HG03175 (cell line): Measurements from ENCODE around the gene LRRC8B.
A peak's percentile ranks its signal among the peaks of the same experiment; 100 is the strongest.

Source experiments
- ATAC-seq: cut with Tn5 transposase; IDR thresholded peaks from one replicate; pipeline ENCODE4 v1.9.1; 2021; ENCODE audit warnings: mild to moderate bottlenecking, moderate library complexity; ENCODE audit not compliant: unreplicated experiment

The LRRC8B gene

DNA sequence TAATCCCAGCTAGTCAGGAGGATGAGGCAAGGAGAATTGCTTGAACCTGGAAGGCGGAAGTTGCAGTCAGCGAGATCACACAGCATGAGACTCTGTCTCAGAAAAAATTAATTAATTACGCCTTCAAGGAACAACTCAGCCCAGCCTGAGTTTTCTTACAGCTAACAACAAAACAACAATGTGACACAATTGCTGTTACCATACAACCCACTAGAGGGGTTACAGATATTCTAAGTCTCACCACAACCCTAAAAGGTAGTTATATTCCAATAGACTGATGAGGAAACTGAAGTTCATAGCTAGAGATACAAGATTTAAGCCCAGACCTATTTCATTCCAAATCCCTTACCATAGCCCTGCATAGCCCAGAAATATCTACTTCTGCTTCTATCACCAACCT lies 105.4 kb downstream of the LRRC8B start:
- no peak for ATAC-seq

DNA sequence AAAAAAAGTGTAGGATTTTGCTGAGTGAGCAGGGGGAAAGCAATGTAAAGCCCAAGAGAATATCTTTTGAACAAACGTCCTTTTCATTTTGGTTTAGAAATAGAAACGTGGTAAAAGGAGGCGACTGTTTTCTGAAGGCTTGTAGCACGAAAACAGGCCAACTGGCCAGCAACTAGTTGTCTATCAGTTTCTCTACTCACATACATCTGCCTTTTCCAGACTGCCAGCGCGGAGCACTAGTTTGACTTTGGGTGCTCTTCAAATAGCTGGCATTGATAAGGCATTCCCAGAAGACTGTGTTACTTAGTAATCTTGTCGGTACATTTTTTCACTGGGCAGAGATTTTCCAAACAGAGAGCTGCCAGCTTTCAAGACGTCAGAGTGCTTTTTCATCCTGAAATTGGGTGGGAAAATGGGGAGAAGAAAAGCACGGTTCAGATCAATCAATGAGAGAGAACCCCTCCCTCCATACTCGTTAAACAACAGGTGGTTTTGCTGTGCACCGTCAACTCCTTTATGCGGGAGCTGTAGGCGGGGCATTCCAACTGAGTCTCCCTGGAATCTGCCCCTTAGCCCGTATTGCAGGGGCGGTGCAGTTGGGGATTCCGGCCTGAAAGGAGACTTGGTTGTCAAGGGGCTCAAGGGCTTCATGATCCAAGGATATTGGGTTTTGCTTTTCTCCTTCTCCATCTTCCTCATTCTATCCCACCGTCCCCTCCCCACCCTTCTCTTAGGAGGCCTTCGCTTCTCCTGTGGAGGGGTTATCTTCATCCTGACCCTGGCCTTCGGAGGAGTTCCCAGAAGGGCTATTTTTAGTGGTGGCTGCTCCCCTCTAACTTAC lies 107.4 kb downstream of the LRRC8B start:
- no peak for ATAC-seq

DNA sequence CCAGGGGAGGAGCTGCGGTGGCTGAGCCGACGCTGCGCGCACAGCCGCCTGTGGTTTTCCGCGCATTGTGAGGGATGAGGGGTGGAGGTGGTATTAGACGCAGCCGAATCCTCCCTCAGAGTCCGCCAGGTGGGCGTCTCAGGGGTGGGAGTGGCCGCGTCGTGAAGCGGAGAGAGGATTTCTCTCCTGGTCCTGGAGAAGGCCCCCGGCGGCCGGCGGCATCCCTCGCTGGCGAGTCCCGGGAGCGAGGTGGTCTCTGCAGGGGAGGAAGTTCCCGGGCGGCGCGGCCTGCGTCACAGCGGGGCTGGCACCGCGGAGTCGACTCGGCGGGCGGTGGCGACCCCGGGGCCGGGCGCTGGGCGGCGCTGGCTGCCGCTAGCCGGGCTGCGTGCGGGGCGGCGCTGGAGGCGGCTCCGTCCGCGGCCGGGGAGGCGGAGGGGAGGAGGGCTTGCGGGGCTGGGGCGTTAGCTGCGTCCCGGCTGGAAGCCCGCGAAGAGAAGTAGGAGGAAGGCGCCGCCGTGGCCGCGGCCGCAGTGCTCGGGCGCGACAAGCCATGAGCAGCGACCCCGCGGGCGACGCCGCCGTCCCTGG lies 108.1 kb downstream of the LRRC8B start, which contains the start of gene LRRC8C:
LRRC8C (plus strand) TSS at position 464 of the 591 bp plus-strand sequence. CDS start 53,354 bp downstream, outside the sequence.
- ATAC-seq, result peak; percentile 88

DNA sequence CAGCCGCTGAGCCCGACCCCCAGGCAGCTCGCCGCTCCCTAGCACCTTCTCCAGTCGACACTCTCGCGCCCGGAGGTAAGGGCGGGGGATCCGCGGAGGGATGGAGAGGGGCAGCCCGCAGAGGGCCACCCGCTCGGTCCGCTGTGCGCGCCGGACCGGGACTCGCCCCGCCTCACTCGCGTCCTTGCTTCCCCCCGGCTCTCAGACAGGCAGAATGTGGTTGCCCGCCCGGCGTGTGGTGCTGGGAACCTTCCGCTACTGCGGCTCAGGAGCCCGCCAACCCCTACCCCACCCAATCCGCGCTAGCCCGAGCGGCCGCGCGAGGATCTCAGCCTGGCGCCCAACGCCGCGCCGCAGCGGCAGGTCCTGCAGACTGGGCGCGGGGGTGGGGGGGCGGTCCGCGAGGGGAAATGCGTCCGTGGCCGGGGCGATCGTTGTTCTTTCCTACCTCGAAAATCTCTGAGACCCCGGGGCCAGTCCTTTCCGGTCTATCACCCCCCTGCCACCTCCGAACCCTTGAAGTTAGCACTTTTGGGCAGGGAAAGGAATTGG lies 108.7 kb downstream of the LRRC8B start:
- peak; percentile 49 for ATAC-seq

DNA sequence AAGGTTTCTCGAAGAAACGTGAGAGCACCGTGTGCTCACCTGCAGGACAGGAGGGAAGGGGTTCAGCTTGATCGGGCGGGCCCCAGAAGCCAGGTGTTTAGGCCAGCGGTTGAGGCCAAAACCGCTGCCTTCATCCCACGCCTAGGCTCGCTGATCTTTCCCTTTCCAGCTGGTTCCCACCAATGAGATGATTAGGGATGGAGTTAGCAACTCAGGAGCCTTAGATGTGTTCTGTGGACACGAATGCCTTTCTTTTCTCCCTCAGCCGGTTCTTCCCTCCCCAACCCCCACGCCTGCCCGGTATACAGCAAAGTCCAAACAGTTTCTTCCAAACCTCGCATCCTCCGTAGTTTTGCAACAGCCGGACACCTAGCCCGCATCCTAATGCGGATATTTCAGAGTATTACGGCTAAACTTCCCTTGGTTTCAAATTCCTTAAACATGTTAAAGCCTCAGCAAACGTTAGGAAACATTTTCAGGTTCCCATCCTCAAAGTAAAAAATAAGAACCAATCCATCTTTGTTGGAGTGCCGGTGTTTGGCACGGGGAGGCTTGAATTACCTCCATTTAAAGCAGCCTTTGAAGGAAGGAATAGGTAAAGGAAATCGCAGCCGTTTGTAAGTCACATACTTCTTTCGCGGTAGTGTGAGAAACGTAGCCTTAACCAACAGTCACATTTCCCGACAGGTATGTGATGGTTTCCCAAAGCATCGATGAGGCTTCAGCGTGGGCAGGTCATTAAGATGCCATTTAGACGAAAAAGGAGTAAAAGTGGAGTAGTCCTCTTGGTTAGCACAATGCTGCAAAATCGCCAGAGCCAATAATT lies 109.4 kb downstream of the LRRC8B start:
- ATAC-seq, result peak; percentile 16

DNA sequence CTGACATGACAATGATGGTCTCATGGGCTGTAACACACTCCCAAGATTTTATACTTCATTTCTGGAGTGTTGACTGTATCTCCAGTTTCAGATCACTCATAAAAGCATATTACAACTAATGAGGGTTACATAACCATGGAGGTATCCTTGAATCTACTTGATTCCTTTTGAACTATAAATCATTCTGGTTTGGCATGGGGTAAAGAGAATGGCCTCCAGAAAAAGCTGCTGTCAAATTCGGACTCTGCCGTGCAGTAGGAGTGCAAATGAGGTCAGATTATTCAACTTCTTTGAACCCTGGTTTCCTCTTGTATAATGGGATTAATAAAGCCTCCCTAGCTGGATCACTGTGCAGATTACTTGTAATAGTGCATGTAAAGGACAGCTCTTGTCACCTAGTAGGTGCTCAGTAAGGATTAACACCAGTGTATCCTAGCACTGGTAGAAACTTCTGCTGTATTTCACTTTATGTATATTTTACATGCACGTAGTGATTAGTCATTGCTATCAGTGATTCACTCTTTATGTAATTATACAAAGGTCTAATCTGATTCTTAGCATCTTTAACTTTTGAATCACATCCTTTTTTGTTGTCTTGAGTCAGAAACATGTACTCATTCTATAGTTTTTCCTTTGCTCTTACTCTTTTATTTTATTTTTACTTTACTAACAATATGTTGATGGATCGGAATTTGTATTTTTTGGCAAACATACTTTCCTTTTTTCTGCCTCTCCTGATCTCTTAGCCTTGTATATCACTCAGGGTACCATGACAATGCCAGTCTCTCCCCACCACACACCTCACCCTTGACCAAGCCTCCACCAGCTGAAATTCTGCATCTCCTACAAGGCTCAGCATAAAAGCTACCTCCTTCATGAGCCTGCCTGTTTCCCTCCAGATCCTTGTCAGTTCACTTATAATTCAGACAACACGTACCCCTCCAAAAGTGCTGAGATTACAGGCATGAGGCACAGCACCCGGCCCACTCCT lies 111.5 kb downstream of the LRRC8B start:
- ATAC-seq, result no peak

DNA sequence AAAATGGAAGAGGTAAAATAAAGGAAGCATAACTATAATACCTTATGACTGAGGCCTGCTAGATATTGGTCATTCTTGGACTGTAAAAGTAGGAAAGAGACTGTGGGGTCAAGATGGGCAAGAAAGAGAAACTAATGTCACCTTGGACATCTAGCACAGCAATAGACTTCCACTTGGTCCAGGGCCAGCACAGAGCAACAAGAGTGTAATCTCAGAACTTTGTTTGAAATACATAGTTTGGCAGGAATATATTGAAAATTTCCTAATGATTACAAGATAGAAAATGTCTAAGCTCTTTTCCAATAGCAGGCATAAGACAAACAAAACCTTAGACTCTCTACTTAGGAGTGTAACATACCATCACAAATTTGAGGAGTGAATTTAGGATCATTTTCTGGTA lies 112.9 kb downstream of the LRRC8B start:
- no peak for ATAC-seq

DNA sequence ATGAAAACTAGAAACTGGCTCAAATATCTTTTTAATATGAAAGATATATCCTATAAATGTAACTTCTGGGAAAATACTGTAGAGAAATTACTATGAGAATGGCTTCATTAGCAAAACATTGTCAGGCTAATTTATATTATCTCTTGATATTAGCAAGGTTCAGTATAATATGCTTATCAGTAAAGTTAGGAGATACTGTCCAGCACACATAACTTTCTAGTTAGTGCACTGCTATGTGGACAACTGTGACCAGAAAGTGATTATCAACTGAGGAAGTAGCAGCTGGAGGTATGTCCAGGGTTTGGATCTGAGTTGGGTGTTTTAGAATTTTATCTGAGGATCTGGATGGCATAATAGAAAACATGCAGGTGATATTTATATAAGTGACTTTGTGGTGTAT lies 115.8 kb downstream of the LRRC8B start:
- no peak for ATAC-seq

DNA sequence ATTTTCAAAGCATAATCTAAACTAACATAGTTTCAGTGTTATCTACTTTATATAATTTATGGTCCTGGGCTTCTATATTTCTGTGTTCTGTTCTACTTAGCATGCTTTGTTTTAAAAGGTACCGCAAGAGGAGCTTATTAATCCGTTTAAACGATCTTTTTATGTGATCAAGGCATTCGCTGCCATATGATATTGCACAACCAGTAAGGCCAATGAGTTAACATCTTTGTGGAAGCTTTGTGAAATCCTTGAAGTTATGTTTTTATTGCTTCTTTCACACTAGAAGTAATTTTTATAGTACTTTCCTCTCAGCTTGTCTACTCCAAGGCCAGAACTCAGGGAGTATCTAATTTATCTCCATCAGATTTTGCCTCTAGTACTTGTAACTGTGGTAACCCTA lies 117.2 kb downstream of the LRRC8B start:
- no peak for ATAC-seq

DNA sequence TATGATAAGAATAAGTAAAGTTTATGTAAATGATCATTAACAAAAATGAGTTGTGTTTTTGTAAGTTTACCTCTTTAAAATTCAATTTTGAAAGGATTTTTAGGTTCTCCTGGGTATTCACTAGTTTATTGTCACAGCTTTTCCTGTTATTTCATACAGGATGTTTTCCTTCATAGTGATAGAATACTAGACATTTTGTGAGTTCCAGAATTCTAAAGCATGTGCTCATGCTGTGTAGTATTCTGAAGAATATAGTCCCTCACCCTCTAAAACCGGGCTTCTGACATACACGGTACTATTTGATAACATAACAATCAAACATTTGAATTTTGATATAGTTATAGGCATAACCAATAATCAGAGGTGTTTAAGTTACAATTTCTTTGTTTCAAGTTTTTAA lies 118.9 kb downstream of the LRRC8B start:
- no peak for ATAC-seq

DNA sequence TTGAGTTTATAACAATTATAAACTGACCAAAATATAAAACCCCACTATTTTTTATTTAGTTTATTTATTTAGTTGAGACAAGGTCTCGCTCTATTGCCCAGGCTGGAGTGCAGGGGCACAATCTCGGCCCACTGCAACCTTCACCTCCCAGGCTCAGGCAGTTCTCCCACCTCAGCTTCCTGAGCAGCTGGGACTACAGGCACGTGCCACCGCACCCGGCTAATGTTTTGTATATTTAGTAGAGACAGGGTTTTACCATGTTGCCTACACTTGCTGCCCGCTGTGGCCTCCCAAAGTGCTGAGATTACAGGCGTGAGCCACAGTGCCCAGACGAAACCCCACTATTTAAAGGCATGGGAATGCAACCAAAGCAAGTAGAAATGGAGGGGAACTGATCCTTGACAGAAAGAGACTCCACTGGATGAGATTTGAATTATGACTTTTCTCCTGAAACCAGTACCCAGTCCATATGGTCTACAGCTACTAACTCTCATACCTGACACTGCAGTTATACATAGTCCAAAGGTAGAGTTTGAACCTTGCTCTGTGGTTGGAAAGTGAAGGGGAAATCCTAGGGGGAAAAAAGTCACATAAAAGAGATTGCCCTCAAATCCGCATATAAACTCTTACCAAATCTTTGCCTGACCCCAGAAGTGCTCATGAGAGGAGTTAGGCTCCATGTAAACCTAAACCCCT lies 119.6 kb downstream of the LRRC8B start:
- no peak for ATAC-seq

DNA sequence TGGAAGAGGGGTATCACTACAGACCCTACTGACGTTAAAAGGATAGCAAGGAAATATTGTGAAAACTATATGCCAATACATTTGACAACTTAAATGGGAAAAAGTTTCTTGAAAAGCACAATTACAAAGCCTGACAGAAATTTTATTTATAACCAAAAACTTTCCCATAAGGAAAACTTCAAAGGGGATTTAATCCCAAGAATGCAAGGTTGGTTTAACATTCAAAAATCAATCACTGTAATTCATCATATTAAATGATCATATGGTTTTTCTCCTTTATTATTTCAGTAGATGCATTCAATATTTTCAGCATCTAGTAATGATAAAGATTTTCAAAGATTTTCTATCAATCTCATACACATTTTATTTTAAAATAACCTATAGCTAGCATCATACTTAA lies 121.6 kb downstream of the LRRC8B start:
- ATAC-seq, result no peak
